SH-SY5Y (cell line): Measurements from ENCODE around the gene SERINC1.

Source experiments
- GATA2 ChIP-seq: IDR thresholded peaks from 2 replicates; pipeline ENCODE4 v1.6.1; 2011; ENCODE audit warnings: mild to moderate bottlenecking, low read depth, low read length
- GATA3 ChIP-seq: IDR thresholded peaks from 2 replicates; pipeline ENCODE4 v1.6.1; 2011; ENCODE audit warnings: low read depth, mild to moderate bottlenecking, low read length, moderate library complexity

DNA sequence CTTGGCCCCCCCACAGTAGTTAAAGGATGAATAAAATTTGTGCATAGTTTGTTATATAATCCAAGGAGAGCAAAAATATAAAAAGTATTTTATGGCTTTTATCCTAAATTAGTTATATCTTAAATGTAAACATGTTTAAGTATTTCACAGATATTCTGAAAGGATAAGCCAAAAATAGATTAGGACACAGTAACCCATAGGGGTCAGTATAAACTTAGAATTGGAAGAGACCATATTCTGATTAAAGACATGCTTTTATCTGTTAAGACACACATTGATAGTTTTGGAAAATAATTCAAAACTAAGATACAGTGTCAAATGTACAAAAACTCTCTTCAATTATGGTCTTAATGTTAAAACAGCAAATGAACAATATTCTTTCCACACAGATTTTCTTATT, 4.5 kb upstream of the SERINC1 start:
- TF ChIP-seq GATA2 (no peak), GATA3 (no peak)
